NOMO-1 (cell line): Measurements from ENCODE around the gene PDK1.
"Not testable (repeated sequence)": the region's sequence is repeated elsewhere in the genome, so short reads cannot be mapped to it uniquely, and the experiment has no call there.

Experiments
- DNase-seq, 2 experiments: peaks; one replicate each; lab custom pipeline; 2025; ENCODE audit not compliant: unreplicated experiment in 2 of 2; lab: John Stamatoyannopoulos, UW

Gene PDK1

GRCh38 chr2:172555522-172556283, at the start of gene PDK1:
TSS of gene PDK1 (plus strand) at chr2:172556090. CDS start at chr2:172556151, 61 bp downstream.
- DNase-seq = peak; percentile 84 to 90

GRCh38 chr2:172507199-172507598, 48.7 kb upstream of the PDK1 start:
- DNase-seq = no peak

GRCh38 chr2:172510088-172510487, 45.8 kb upstream of the PDK1 start:
- DNase-seq = peak; percentile 27 to 93

- DNase-seq = no peak
Observed at GRCh38 chr2:172510548-172510947, 45.3 kb upstream of the PDK1 start.

- DNase-seq = no peak
Observed at GRCh38 chr2:172512810-172513523, 42.9 kb upstream of the PDK1 start.

GRCh38 chr2:172513524-172513900, 42.4 kb upstream of the PDK1 start:
- no peak for DNase-seq

GRCh38 chr2:172513935-172514586, 41.8 kb upstream of the PDK1 start:
- peak; percentile 76 to 85 for DNase-seq

- peak; percentile 5 to 46 for DNase-seq
Observed at GRCh38 chr2:172516299-172516698, 39.6 kb upstream of the PDK1 start.

GRCh38 chr2:172518995-172519394, 36.9 kb upstream of the PDK1 start:
- DNase-seq = no peak

GRCh38 chr2:172525601-172526000, 30.3 kb upstream of the PDK1 start:
- DNase-seq = no peak

- no peak for DNase-seq
Observed at GRCh38 chr2:172531309-172531708, 24.6 kb upstream of the PDK1 start.

GRCh38 chr2:172532461-172532860, 23.4 kb upstream of the PDK1 start:
- not testable (repeated sequence) for DNase-seq

- no peak for DNase-seq
Observed at GRCh38 chr2:172533687-172534086, 22.2 kb upstream of the PDK1 start.

GRCh38 chr2:172535119-172535518, 20.8 kb upstream of the PDK1 start:
- no peak for DNase-seq

GRCh38 chr2:172537851-172538250, 18.0 kb upstream of the PDK1 start:
- not testable (repeated sequence) for DNase-seq

GRCh38 chr2:172539767-172540166, 16.1 kb upstream of the PDK1 start:
- no peak for DNase-seq

GRCh38 chr2:172540421-172540820, 15.5 kb upstream of the PDK1 start:
- DNase-seq = no peak

- DNase-seq = no peak
Observed at GRCh38 chr2:172545408-172546075, 10.3 kb upstream of the PDK1 start.

GRCh38 chr2:172549131-172549530, 6.8 kb upstream of the PDK1 start:
- no peak for DNase-seq

GRCh38 chr2:172549802-172550201, 6.1 kb upstream of the PDK1 start:
- DNase-seq = not testable (repeated sequence)

GRCh38 chr2:172550419-172550818, 5.5 kb upstream of the PDK1 start:
- DNase-seq = no peak
